Left hindlimb (tissue), 1 donor: ENCODE measurements around the gene OARD1.

ENCODE experiments used
- DNase-seq: peaks from one replicate; pipeline ENCODE4 v3.0.0-alpha.2; 2018

Gene OARD1

DNA sequence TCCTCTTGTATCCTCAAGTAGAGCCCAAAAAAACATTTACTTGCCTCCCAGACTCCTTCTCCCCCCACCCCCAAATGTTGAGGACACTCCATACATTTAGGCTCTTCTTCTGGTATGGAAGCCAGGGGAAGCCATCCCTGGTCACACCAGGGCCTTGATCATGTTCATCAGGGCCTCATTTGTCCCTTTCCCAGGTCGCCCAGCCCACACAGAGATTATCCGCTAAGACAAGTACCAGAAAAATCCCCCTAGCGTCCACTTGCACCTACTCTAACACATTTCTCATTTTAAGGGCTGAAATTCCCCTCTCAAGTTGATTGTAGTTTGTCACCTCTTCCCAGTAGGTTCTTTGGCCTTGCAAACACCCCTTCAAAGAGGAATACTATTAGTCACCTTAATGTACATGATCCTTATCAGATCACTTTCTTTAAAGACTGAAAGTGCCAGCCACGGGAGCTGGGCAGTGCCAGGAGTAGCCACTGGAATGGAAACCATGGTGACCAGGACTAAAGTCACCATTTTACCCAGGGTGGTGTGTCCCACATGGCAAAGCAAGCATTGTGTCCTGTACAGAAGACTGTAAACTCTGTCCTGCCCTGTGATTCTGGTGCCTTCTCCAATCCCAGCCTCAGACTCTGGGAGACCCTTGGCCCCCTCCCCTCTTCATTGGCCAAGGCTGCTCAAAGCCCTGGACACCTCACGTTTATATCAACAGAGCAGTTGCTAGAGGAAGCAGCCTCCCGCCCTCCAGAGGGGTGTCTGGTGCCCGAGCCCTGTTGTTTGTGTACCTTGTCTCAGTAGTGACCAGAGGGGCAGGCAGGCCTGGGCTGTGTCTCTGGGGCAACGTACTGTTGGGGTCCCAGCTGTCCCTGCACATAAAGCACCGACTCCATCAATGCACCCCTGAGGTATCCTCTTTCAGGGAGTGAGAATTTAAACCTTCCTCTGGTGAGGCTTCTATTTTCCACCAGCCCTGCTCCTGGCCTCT lies 24.1 kb downstream of the OARD1 start:
- peak; percentile 44 for DNase-seq

DNA sequence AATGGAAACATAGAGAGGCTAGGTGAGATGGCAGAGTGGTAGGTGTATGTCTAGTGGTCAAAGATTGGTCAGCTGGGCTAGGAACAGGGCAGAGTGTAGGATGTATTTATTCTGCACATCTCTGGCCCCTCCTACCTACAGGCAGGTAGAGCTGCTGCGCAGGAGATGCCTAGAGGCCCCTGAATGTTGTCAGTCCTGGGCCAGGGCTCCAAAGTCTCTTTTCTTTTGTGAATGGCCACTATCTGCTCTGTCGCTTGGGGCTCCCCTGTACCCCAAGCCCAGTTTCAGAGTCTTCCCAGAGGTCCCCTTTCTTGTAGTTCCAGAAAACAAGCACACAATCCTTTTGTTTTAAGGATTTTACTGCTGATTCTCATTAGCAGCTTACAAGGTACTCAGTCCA lies 24.9 kb downstream of the OARD1 start:
- no peak for DNase-seq

DNA sequence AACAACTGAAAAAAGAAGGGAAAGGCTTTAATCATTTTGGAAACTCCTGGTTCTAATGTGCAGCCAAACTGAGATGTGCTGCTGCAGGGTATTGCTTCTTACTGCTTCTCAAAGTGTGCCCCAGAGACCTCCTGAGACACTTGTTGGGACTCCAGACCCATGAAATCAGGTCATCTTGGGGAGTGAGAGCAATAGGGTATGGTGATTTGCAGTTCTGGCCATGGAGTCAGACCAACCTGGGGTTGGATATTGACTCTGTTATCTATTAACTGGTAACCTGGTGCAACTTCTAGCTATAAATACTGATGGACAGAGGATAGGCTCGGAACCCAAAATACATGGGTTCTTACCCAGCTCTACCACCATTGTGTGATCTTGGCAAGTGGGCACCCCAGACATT lies 26.1 kb downstream of the OARD1 start:
- DNase-seq: no peak

DNA sequence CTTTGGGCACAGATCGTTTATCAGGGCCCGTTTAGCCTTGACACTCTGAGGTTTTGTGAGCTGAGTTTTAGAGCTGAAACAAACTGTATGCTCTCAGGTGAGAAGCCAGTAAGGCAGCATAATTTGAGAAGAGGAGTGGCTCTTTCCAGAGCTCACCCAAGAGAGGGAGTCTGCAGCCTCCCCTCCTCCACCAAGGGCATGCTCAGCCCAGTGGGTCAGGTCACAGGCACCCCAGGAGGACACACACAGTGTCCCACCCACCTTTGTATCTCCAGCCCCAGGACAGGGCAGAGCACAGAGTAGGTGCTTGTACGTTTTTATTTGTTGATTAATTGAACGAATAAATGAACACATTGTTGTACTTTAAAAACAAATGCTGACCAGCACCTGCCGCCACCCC lies 26.5 kb downstream of the OARD1 start:
- DNase-seq: no peak

DNA sequence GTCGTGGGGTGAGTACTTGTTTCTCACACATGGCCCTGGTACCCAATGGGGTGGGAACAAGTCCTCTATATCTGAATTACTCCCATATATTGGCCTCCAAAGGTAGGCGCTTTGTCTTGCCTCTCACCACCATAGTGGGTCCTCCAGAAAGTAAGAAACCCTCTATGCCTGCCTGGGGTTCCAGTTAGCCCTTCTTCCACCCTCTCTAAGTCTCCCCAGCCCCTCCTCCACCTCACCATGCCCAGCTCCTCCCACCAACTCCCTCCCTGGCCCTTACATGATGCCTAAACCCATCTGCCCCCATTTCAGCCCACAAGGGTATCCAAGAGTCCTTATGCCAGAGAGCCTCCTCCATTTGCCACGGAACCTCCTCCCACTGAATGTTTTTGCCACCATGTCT lies 29.0 kb downstream of the OARD1 start:
- peak; percentile 13 for DNase-seq

DNA sequence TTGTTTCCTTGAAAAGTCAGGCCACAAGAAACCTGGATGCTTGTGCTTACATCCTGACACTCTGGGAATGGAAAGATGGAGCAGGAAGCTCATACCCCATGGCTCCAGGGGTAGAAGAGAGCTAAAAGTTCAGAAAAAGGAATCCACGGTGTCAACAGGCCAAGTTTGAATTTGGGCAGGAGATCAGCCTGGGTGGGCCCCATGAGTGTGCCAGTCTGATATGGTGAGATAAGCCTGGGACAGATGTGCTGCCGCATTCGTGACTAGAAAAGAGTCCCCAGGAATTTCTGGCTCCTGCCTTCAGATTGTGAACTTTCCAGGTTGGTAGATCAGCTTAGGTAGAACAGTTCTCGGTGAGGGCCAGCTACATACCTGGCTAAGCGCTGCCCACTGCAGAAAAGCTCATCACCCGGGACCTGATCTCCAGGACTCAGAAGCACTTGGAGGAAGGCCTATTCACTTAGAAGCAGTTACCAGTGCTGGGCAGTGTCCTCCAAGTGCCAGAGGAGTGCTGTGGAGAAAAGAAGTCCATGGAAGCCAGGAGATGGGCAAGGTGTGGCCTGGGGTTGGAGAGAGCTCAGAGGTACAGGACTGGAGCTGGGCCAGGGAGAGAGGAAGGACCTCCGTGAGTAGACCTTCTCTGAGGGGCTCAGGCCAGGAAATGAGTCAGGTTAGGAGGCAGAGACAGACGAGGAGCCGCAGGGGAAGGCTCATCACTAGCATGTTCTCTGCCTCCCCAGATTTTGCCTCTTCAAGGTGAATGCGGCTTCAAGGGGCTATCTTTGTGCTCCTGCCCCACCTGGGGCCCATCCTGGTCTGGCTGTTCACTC lies 29.7 kb downstream of the OARD1 start, which contains the start of gene TSPO2:
Gene TSPO2, plus strand, starts transcription at position 242 of the 830 bp plus-strand sequence. Its CDS starts 519 bp downstream, at position 761.
- DNase-seq: peak; percentile 16

DNA sequence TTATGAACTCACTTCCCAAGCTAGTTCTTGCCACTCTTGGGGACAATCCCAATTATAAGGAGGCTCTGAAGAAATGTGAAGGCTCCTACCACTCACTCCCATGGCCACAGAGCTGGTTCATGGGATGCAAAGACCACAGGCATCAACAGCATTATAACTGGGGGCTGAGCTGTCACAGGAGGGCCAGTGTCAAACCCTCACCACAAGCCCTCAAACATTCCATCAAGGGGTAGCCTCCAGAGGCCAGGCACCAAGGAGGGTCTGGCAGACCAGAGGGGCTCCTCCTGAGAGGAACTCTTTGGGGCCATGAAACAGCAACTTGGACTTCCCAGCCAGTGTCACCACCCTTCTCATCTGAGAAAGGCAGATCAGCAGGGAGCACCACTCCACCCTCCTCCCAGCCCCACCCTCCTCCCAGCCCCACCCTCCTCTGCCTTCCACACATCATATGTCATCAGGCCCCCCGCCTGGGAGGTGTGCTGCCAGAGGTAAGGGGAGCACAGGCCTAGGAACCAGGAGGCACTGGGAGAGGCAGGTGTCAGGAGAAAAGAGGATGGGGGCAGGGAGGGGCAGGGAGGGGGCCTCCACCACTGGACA lies 31.1 kb downstream of the OARD1 start:
- DNase-seq: peak; percentile 29

DNA sequence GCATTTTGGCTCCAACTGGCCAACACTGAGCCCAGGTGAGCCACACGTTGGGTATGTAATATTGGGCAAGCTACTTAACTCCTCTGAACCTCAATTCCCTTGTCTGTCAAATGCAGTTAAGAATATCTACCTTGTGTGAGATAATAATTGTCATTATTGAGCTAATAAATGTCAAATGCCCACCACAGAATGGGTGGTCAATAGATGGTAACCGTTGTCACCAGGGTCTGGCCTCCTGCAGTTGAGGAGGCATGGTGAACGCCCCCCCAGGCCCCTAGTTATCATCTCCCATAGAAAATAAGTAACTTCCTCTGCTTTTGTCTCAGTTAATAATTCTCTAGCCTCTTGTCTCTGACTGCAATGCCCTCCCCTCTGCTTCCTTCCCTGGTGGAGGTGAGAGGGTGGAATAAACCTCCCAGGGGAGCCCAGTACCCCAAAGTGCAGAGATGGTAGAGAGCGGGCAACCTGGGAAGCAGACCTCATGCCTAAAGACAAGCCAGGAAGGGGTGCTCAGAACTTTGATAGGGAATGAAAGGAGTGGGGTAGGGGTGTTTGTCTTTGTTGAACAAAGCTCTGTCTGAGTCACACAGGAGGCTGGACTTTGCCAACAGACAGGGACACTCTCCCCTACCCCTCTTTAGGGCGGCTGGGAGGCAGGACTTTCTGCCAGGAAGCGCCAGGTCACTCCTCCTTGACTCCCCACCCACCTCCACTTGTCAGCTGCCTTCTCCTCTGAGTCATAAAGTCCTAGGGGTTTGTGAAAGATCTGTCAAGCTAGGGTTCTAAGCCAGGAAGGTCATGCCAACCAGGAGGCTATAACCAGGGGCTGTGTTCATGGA lies 31.8 kb downstream of the OARD1 start:
- peak; percentile 11 for DNase-seq

DNA sequence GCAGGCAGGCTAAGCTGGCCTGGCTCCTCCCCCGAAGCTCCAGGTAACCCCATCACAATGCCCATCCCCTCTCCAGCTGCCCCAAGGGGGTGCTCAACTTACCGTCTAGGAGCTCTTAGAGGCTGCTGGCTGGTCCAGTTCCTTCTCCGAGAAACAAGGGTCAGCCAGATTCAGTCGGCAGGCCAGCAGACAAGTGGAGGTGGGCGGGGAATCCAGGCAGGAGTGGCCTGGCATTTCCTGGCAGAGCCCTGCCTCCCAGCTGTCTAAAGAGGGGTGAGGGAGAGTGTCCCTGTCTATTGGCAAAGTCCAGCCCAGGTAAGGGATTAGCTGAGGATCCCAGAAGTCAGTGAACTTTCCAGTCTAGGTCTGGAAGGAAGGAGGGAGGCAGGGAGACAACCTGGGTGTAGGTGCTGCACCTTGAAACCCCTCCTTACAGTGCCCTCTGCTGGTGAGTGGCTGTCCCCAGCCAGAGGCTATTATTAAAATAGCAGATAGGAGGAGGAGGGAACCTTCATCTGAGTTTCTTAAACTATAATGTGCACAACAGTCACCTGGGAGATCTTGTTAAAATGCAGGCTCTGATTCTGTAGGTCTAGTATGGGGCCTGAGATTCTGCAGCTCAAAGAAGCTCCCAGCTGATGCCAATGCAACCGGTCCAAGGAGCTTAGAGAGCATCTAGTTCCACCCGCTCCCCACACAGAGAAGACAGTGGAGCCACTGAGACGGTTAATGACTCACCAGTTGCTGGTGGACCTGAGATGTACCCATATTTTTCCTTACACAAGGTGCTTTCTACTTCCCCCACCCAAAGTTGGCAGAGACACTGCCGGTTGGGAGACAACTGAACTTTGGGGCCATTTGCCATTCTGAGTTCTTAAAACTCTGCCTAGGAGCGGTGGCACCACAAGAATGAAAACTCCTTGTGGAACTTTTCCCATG lies 32.8 kb downstream of the OARD1 start, which contains the start of gene UNC5CL:
Gene UNC5CL, minus strand, starts transcription at position 162 of the 939 bp plus-strand sequence. CDS start 4,147 bp downstream, outside the sequence.
- no peak for DNase-seq

DNA sequence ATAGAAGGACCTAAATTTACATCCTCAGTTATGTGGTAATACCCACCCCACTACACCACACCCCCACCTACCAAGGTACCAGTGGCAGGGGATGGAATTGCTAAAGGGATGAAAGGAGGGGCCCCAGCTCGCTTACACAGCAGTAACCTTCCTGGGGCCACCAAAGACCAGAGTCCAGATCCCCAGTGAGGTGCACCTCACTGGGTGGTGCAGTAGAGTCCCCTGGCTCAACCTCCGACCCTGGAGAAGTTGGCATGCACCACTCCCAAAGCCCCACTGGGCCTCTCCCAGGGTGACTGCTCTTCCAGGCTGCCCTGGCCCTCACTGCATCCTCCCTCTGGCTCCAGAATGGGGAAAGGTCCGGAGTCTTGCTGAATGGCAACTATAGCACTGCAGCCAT lies 34.0 kb downstream of the OARD1 start:
- no peak for DNase-seq

DNA sequence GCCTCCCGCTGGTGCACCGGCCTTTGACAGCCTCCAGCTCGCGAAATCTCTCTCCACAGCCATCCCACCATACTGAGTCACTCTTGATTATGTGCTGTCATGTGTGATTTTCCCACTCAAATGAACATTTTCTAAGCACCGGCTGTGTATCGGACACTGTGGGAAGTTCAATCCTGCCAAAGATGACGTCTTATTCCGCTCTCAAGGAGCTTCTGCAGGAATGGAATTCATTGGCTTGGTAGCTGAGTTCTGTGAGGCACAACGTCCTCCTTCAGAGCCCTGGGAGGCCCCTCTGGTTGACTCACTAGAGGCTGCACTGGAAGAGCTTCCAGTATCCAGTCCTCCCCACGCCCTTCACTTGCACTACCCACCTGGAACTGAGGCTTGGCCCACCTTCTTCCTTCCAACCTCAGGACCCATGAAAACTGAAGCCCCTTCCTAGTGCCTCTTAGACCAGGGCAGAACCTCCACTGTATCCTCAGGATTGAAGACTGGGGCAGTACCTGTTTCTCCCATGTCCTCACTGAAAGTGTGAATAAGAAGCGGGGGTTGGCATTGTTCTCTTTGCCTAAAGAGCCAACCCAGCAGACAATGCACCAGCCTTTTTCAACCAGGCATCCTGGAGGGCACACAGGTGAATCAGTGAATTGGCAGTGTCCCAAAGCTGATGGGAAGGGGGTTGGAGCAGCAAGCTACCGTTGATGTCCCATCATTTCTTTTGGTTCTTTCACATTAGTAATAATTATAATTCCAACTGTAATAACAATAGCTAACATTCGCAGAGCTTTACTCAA lies 34.9 kb downstream of the OARD1 start:
- peak; percentile 21 for DNase-seq

DNA sequence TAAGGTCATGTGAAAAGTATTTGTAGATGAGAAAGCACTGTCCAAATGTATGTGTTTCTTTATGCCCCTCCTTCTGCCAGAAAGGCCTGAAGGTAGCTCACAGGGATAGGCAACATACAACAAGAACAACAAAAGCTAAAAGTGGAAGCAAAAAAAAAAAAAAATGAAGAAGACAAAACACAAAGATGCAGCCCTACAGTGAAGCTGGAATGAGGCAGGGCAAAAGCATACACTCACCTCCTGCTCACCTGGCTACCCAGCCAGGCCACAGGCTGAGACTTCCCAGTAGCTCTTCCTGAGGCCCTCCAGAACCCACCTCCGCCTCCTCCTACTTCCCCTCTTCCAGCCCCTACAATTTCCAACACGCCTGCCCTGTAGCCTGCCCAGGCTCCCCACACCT lies 35.6 kb downstream of the OARD1 start:
- peak; percentile 14 for DNase-seq

DNA sequence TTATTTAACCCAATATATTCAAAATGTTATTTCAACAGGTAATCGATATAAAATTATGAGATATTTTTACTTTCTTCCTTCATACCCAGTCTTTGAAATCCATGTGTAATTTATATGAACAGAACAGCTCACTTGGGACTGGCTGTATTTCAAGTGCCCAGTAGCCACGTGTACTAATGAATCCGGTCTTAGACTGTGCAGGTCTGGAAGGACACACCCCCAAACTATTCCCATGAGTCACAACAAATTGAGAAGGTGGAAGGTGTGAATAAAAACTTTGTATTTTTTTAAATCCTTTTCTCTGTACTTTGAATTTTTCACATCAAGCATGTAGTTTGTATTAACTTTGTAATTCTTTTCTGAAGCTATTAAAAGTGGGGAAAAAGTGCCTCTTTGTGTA lies 36.0 kb downstream of the OARD1 start:
- peak; percentile 8 for DNase-seq

DNA sequence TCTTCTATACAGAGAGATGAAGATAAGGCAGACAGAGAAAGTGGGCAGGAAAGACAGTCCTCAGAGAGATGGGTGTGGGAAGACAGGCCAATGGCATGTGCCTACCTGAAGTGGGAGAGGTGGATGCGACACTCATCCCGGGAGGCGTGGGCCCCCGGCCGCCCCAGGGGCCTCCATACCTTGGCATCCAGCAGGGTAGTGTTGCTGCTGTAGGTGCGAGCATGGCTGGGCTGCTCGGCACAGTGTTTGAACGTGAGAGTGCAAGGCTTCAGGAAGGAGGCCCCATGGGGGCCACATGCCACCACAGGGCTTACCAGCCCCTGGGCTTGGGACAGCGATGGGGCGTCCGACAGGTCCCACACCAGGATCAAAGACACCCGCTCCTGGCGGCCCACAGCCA lies 38.4 kb downstream of the OARD1 start:
- no peak for DNase-seq

DNA sequence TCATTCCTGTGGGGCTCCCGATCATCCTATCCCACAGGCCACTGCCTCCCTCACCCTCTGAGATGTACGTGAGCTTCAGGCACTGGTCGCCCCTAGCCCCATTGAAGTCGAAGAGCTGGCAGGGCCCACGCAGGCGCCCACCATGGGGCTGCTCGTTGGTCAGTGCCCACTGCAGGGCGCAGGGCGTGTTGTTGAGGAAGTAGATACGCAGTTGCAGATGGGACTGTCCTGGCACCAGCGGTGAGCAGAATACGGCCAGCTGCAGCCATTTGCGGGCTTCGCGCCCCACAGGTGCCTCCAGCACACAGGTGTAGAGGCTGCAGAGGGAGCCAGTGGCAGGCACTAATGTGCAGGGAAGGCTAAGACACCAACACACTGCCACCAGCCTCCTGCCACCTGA lies 39.3 kb downstream of the OARD1 start:
- no peak for DNase-seq

DNA sequence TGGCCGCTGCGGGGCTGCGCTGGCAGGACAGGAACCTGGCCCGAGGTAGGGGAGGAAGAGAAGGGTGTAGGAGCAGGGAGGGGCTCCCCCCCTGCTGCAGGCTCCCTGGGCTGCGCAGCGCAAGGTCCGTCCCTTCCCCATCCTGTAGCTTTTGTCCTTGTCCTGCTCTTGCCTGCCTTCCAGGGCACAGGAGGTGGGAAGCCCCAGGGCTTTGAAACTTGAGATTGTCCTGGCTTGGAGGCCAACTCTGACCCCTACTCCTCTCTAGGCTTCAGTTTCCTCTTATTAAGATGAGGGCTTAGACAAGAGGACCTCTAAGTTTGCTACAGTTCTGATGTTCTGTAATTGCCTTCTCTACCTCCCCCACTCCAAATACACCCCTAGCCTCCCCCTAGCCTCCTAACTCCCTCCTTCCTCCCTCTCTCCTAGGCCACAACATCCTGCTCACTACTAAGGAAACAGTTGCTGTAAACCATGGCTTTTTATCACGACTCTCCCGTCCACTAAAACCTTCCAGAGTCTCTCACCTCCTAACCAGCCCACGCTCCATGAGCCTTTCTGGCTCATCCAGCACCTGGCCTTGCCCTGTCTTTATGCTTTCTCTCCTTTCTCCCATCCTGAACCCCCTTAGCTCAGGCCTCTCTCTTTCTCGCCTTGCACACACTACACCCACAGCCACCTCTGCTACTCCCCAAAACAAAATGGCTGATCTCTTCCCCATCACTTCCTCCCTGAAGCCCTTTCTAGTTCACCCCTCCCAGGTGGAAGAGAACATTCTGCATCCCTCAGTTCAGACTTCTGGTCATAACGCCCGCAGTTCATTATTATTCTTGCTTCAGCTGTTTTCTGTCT lies 43.4 kb downstream of the OARD1 start:
- peak; percentile 40 for DNase-seq

DNA sequence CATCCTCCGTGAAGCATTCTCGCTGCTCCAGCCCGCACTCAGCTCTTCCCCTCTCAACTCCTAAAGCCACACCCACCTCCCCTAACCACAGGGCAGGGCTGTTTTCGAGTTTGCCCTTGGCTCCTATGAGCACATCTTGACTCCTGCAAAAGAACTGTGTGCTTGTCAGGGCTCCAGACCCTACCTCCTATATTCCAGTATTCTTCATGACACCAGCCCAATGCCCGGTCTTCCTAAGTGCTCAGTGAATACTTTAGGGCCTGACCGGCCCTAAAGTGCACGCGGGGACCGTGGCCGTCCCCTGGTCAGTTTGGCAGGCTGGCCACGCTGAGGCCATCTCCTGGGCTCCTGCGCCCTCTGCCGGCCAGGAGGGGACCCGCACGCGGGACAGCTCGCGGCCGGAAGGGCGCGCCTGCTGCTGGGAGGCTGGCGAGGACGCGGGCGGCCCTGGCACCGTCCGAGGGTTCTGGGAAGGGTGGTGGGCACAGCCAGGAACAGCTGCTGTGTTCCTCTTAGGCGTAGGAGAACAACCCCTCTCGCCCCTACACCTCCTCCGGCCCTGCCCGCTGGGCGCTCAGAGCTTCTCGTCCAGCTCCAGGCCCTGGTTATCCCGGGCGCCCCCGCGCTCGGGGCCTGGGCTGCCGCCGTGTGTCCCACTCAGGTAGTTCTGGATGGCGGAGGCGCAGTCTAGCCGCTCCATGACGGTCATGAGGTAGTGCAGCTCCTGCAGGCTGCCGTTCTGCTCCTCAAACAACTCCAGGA lies 44.2 kb downstream of the OARD1 start:
- DNase-seq: peak; percentile 89

DNA sequence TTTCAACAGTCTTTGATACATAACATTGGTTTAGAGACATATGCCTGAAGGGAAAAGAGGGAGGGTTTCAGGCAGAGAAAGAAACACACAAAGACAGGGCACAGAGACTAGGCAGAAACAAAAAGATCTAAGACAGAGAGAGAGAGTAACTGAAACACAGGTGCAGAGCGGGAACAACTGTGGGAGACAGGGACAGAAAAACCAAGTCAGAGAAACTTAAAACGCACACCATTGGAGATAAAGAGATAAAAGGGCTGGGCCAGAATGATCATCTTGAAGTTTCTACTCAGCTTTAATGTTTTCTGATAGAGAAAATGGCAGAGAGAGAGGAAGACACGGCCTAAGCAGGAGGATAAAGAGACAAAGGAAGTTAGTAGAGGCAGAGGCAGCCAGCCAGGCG lies 44.9 kb downstream of the OARD1 start:
- DNase-seq: no peak
